ENCODE data around the gene RIN2. TPM values are rescaled to one million over a fixed set of nuclear protein-coding genes. Genes with fewer than 3 reads are reported as not detected.

Gene RIN2
- total and polyA plus RNA-seq, 2 of the 13 experiments (the other 11 are each of a cell fraction or from before 2014, with no cell fraction given): 2.5 to 5.1 TPM

DNA sequence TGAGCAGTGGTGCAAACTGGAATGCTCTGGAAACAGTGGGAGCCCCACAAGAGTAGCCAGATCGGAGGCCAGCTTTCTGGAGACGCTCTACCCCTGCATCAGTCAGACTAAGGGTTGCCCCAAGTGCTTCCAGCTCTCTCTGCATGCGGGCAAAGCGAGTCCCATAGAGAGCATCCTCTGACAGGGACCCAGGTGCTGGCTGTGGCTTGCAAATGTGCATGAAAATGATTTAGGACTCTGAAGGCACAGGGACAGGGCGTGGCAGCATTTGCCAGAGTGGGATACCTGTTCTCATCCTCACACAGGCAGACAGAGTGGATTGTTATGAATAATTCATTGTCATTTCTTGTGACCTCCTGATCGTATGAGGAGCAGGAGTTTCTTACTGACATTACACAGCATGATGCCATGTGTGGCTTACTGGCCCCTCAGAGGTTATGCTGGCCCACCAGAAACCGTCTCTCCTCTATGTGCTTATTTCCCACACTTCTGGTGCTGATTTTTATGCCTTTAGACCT is 10.3 kb downstream of the RIN2 start:
- Histone ChIP-seq H3K9me3 (ENCODE audit: low read length) (no peaks in the 10 kb centered on the region), H3K4me1 (ENCODE audit: insufficient read depth, low read length) (peaks cover 12% of the 10 kb centered on the region; the same call in 1 of the 2 replicates), H2AFZ (ENCODE audit: low read length) (no peak overlapping the region), H3K4me3 (replicated peaks in 1 of 3; ENCODE audit: insufficient read depth in 1 of 3, low read depth in 2 of 3, low read length in 3 of 3) (no peak overlapping the region), H3K27me3 (ENCODE audit: control insufficient read depth in 1 of 2, insufficient read depth in 2 of 2, low read length in 2 of 2) (no peaks in the 10 kb centered on the region), H3K79me2 (ENCODE audit: insufficient read depth, low read length) (no peaks in the 10 kb centered on the region), H4K20me1 (ENCODE audit: insufficient read depth, low read length) (no peaks in the 10 kb centered on the region), H3K4me2 (ENCODE audit: low read depth, low read length) (no peak overlapping the region), H3K27ac (ENCODE audit: extremely low read length, insufficient read depth, low read length) (no peak overlapping the region), H3K36me3 (replicated peaks in 1 of 2; ENCODE audit: control insufficient read depth in 1 of 2, insufficient read depth in 2 of 2, low read length in 2 of 2) (no peaks in the 10 kb centered on the region), H3K9ac (ENCODE audit: insufficient read depth, low read depth, low read length) (no peak overlapping the region)
- in situ Hi-C loops (cut with HindIII; ENCODE audit: extremely low pct_ligation_motif_present, low pct_unique_long_range_greater_than_20kb): no loop called here
- DNase-seq (ENCODE audit: low spot score) (no peak), ATAC-seq (no peak), FAIRE-seq (no peak)
- no TSS peak for BruUV-seq (replicated peaks)
- POLR2A ChIA-PET: no interaction called here
- intact Hi-C loops (cut with micrococcal nuclease; ENCODE audit: unreplicated experiment): no loop called here
- CTCF ChIA-PET (ENCODE audit: low intra/inter-chr PET ratio, low total read pairs): no interaction called here
- 71% methylated on average over 7 of the region's 7 CpGs for WGBS (ENCODE audit: low lambda C conversion rate)
- no peak for TF ChIP-seq TOPORS (CRISPR knock-in tag; IDR thresholded peaks at IDR 0.05)

DNA sequence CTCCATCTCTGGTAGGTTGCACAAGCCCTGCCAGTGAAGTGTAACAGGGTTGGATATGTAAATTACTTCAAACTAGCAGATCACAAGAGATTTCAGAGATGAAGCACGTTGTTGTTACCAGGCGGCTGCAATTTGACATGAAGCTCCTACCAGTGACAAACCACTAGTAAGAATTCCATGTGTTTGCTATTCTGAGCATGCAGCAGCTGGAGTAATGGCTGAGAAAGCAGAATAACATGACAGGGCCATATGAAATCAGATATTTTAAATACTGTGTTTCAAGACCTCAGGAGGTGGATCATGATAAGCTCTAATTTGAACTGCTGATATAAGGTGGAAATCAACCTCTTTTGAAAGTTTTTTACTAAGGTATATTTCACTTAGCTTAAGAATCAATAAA is 11.4 kb downstream of the RIN2 start:
- WGBS (ENCODE audit: low lambda C conversion rate): 69% methylated on average over 2 of the region's 2 CpGs
- Histone ChIP-seq H3K27ac (ENCODE audit: extremely low read length, insufficient read depth, low read length) (no peak overlapping the region), H4K20me1 (ENCODE audit: insufficient read depth, low read length) (no peaks in the 10 kb centered on the region), H3K36me3 (replicated peaks in 1 of 2; ENCODE audit: control insufficient read depth in 1 of 2, insufficient read depth in 2 of 2, low read length in 2 of 2) (no peaks in the 10 kb centered on the region), H3K9me3 (ENCODE audit: low read length) (no peaks in the 10 kb centered on the region), H3K4me1 (ENCODE audit: insufficient read depth, low read length) (peaks cover 15% of the 10 kb centered on the region), H3K79me2 (ENCODE audit: insufficient read depth, low read length) (no peaks in the 10 kb centered on the region), H3K27me3 (ENCODE audit: control insufficient read depth in 1 of 2, insufficient read depth in 2 of 2, low read length in 2 of 2) (no peaks in the 10 kb centered on the region), H2AFZ (ENCODE audit: low read length) (no peak overlapping the region), H3K4me3 (replicated peaks in 1 of 3; ENCODE audit: insufficient read depth in 1 of 3, low read depth in 2 of 3, low read length in 3 of 3) (no peak overlapping the region), H3K9ac (ENCODE audit: insufficient read depth, low read depth, low read length) (no peak overlapping the region), H3K4me2 (ENCODE audit: low read depth, low read length) (no peak overlapping the region)
- CTCF ChIA-PET (ENCODE audit: low intra/inter-chr PET ratio, low total read pairs): no interaction called here
- intact Hi-C loops (cut with micrococcal nuclease; ENCODE audit: unreplicated experiment): no loop called here
- no peak for ATAC-seq
- POLR2A ChIA-PET: interaction anchor here (2.2 kb wide), 1 partner anchor 11 kb away, joined by 14 read pairs; the partner anchor contains the start of gene RIN2
- DNase-seq (ENCODE audit: low spot score): no peak
- no peak for FAIRE-seq
- in situ Hi-C loops (cut with HindIII; ENCODE audit: extremely low pct_ligation_motif_present, low pct_unique_long_range_greater_than_20kb): no loop called here
- BruUV-seq (replicated peaks): no TSS peak
- TF ChIP-seq, protein P1, sequence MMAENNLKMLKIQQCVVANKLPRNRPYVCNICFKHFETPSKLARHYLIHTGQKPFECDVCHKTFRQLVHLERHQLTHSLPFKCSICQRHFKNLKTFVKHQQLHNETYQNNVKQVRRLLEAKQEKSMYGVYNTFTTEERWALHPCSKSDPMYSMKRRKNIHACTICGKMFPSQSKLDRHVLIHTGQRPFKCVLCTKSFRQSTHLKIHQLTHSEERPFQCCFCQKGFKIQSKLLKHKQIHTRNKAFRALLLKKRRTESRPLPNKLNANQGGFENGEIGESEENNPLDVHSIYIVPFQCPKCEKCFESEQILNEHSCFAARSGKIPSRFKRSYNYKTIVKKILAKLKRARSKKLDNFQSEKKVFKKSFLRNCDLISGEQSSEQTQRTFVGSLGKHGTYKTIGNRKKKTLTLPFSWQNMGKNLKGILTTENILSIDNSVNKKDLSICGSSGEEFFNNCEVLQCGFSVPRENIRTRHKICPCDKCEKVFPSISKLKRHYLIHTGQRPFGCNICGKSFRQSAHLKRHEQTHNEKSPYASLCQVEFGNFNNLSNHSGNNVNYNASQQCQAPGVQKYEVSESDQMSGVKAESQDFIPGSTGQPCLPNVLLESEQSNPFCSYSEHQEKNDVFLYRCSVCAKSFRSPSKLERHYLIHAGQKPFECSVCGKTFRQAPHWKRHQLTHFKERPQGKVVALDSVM (CRISPR knock-in tag; IDR thresholded peaks at IDR 0.05): no peak
- TF ChIP-seq, protein P2, sequence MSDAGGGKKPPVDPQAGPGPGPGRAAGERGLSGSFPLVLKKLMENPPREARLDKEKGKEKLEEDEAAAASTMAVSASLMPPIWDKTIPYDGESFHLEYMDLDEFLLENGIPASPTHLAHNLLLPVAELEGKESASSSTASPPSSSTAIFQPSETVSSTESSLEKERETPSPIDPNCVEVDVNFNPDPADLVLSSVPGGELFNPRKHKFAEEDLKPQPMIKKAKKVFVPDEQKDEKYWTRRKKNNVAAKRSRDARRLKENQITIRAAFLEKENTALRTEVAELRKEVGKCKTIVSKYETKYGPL (CRISPR knock-in tag; IDR thresholded peaks at IDR 0.05): no peak
- TF ChIP-seq, protein P3, sequence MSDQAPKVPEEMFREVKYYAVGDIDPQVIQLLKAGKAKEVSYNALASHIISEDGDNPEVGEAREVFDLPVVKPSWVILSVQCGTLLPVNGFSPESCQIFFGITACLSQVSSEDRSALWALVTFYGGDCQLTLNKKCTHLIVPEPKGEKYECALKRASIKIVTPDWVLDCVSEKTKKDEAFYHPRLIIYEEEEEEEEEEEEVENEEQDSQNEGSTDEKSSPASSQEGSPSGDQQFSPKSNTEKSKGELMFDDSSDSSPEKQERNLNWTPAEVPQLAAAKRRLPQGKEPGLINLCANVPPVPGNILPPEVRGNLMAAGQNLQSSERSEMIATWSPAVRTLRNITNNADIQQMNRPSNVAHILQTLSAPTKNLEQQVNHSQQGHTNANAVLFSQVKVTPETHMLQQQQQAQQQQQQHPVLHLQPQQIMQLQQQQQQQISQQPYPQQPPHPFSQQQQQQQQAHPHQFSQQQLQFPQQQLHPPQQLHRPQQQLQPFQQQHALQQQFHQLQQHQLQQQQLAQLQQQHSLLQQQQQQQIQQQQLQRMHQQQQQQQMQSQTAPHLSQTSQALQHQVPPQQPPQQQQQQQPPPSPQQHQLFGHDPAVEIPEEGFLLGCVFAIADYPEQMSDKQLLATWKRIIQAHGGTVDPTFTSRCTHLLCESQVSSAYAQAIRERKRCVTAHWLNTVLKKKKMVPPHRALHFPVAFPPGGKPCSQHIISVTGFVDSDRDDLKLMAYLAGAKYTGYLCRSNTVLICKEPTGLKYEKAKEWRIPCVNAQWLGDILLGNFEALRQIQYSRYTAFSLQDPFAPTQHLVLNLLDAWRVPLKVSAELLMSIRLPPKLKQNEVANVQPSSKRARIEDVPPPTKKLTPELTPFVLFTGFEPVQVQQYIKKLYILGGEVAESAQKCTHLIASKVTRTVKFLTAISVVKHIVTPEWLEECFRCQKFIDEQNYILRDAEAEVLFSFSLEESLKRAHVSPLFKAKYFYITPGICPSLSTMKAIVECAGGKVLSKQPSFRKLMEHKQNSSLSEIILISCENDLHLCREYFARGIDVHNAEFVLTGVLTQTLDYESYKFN (CRISPR knock-in tag; conservative IDR thresholded peaks at IDR 0.05): no peak
- TF ChIP-seq ZSCAN21 (CRISPR knock-in tag; IDR thresholded peaks at IDR 0.05; ENCODE audit: borderline replicate concordance): no peak
- no peak for TF ChIP-seq ZNF138 (CRISPR knock-in tag; IDR thresholded peaks at IDR 0.05; ENCODE audit: low read depth)
- TF ChIP-seq, protein P4, sequence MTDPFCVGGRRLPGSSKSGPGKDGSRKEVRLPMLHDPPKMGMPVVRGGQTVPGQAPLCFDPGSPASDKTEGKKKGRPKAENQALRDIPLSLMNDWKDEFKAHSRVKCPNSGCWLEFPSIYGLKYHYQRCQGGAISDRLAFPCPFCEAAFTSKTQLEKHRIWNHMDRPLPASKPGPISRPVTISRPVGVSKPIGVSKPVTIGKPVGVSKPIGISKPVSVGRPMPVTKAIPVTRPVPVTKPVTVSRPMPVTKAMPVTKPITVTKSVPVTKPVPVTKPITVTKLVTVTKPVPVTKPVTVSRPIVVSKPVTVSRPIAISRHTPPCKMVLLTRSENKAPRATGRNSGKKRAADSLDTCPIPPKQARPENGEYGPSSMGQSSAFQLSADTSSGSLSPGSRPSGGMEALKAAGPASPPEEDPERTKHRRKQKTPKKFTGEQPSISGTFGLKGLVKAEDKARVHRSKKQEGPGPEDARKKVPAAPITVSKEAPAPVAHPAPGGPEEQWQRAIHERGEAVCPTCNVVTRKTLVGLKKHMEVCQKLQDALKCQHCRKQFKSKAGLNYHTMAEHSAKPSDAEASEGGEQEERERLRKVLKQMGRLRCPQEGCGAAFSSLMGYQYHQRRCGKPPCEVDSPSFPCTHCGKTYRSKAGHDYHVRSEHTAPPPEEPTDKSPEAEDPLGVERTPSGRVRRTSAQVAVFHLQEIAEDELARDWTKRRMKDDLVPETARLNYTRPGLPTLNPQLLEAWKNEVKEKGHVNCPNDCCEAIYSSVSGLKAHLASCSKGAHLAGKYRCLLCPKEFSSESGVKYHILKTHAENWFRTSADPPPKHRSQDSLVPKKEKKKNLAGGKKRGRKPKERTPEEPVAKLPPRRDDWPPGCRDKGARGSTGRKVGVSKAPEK (CRISPR knock-in tag; IDR thresholded peaks at IDR 0.05; ENCODE audit: borderline replicate concordance): no peak
- TF ChIP-seq TMF1 (CRISPR knock-in tag; IDR thresholded peaks at IDR 0.05; ENCODE audit: low read depth): no peak

All from HepG2 (cell line).